ELF-1 (cell line): Measurements from ENCODE around the gene WASHC3.
A peak's percentile ranks its signal among the peaks of the same experiment; 100 is the strongest.
"Not testable (repeated sequence)": the region's sequence is repeated elsewhere in the genome, so short reads cannot be mapped to it uniquely, and the experiment has no call there.

Source experiments
- DNase-seq: peaks from one replicate; pipeline ENCODE4 v3.0.0-alpha.2; 2016; ENCODE audit warnings: low read depth, low spot score

Gene WASHC3

GRCh38 chr12:102050660-102051430, 10.9 kb downstream of the WASHC3 start:
- DNase-seq: no peak

- no peak for DNase-seq
These were observed 17.9 kb downstream of the WASHC3 start for GRCh38 chr12:102043928-102044327.

- DNase-seq: no peak
These were observed 27.6 kb downstream of the WASHC3 start for GRCh38 chr12:102033991-102034745.

- DNase-seq: no peak
These were observed 29.9 kb downstream of the WASHC3 start for GRCh38 chr12:102031852-102032251.

- no peak for DNase-seq
These were observed 32.6 kb downstream of the WASHC3 start for GRCh38 chr12:102029141-102029540.

- DNase-seq: peak; percentile 5
These were observed 35.1 kb downstream of the WASHC3 start for GRCh38 chr12:102026728-102027127.

GRCh38 chr12:102024765-102025164, 37.0 kb downstream of the WASHC3 start:
- DNase-seq: no peak

- no peak for DNase-seq
These were observed 38.4 kb downstream of the WASHC3 start for GRCh38 chr12:102023343-102023930.

- DNase-seq: no peak
These were observed 39.5 kb downstream of the WASHC3 start for GRCh38 chr12:102022286-102022685.

- DNase-seq: no peak
These were observed 40.1 kb downstream of the WASHC3 start for GRCh38 chr12:102021540-102022246.

- DNase-seq: not testable (repeated sequence)
These were observed 43.2 kb downstream of the WASHC3 start for GRCh38 chr12:102018607-102019006.

- DNase-seq: no peak
These were observed 45.3 kb downstream of the WASHC3 start for GRCh38 chr12:102016472-102016871.

GRCh38 chr12:102010265-102010994, 51.4 kb downstream of the WASHC3 start:
- DNase-seq: no peak

- no peak for DNase-seq
These were observed 52.0 kb downstream of the WASHC3 start for GRCh38 chr12:102009796-102010195.

- DNase-seq: no peak
These were observed 53.1 kb downstream of the WASHC3 start for GRCh38 chr12:102008615-102009126.

- DNase-seq: no peak
These were observed 56.5 kb downstream of the WASHC3 start for GRCh38 chr12:102005256-102005655.

GRCh38 chr12:101997102-101997501, 64.7 kb downstream of the WASHC3 start:
- no peak for DNase-seq

- no peak for DNase-seq
These were observed 66.1 kb downstream of the WASHC3 start for GRCh38 chr12:101995684-101996083.

- DNase-seq: no peak
These were observed 69.7 kb downstream of the WASHC3 start for GRCh38 chr12:101992091-101992490.

GRCh38 chr12:101982307-101982706, 79.5 kb downstream of the WASHC3 start:
- DNase-seq: no peak

- DNase-seq: no peak
These were observed 79.9 kb downstream of the WASHC3 start for GRCh38 chr12:101981868-101982267.
